ENCODE data around the gene CD164L2.
A peak's percentile ranks its signal among the peaks of the same experiment; 100 is the strongest.

CD164L2 gene

GRCh38 chr1:27394282-27394658 is 11.1 kb upstream of the CD164L2 start:
- H3K36me3 ChIP-seq = no peaks in the 10 kb centered on the region
- no peaks in the 10 kb centered on the region for H3K9me3 ChIP-seq (ENCODE audit: severe bottlenecking)
- no peak for TF ChIP-seq CTCF (IDR thresholded peaks at IDR 0.05; ENCODE audit: low read depth, low read length)
- H3K27ac ChIP-seq = no peak overlapping the region
- no peak overlapping the region for H3K4me3 ChIP-seq (ENCODE audit: low read depth, low read length)
- no peaks in the 10 kb centered on the region for H3K27me3 ChIP-seq (ENCODE audit: insufficient read depth, low read depth, severe bottlenecking)
- DNase-seq = no peak

- DNase-seq = no peak
- no peaks in the 10 kb centered on the region for H3K9me3 ChIP-seq (ENCODE audit: severe bottlenecking)
- TF ChIP-seq CTCF (IDR thresholded peaks at IDR 0.05; ENCODE audit: low read depth, low read length) = no peak
- no peaks in the 10 kb centered on the region for H3K36me3 ChIP-seq
- H3K27me3 ChIP-seq (ENCODE audit: insufficient read depth, low read depth, severe bottlenecking) = no peaks in the 10 kb centered on the region
- no peak overlapping the region for H3K27ac ChIP-seq
- no peak overlapping the region for H3K4me3 ChIP-seq (ENCODE audit: low read depth, low read length)
Observed at GRCh38 chr1:27393641-27394281, 10.6 kb upstream of the CD164L2 start.

- TF ChIP-seq CTCF (IDR thresholded peaks at IDR 0.05; ENCODE audit: low read depth, low read length) = peak; percentile 40; the same call in 1 of the 2 replicates
- no peaks in the 10 kb centered on the region for H3K9me3 ChIP-seq (ENCODE audit: severe bottlenecking)
- peak; percentile 36 for DNase-seq
- H3K4me3 ChIP-seq (ENCODE audit: low read depth, low read length) = peak overlapping the region; percentile 67
- no peaks in the 10 kb centered on the region for H3K27me3 ChIP-seq (ENCODE audit: insufficient read depth, low read depth, severe bottlenecking)
- no peaks in the 10 kb centered on the region for H3K36me3 ChIP-seq
- H3K27ac ChIP-seq = peak overlapping the region; percentile 56
Observed at GRCh38 chr1:27392778-27393635, 9.9 kb upstream of the CD164L2 start.

- peak; percentile 63 for TF ChIP-seq CTCF (IDR thresholded peaks at IDR 0.05; ENCODE audit: low read depth, low read length)
- H3K4me3 ChIP-seq (ENCODE audit: low read depth, low read length) = peak within 1 kb of the TSS; percentile 67
Observed at GRCh38 chr1:27392096-27392777, 9.1 kb upstream of the CD164L2 start, which contains the start of gene GPR3. Gene GPR3 (plus strand): TSS chr1:27392622. CDS start chr1:27393799, 1,177 bp downstream.

GRCh38 chr1:27391511-27392095 is 8.5 kb upstream of the CD164L2 start:
- Histone ChIP-seq H3K4me3 (ENCODE audit: low read depth, low read length) (no peak overlapping the region), H3K36me3 (no peaks in the 10 kb centered on the region), H3K27ac (no peak overlapping the region), H3K9me3 (ENCODE audit: severe bottlenecking) (no peaks in the 10 kb centered on the region), H3K27me3 (ENCODE audit: insufficient read depth, low read depth, severe bottlenecking) (no peaks in the 10 kb centered on the region)
- TF ChIP-seq CTCF (IDR thresholded peaks at IDR 0.05; ENCODE audit: low read depth, low read length) = no peak
- peak; percentile 39 for DNase-seq

More at GRCh38 chr1:27392096-27392777, 9.1 kb upstream of the CD164L2 start, which contains the start of gene GPR3:
- DNase-seq = peak; percentile 94
- H3K36me3 ChIP-seq = no peaks in the 10 kb centered on the region
- H3K27ac ChIP-seq = peak within 1 kb of the TSS; percentile 56
- H3K9me3 ChIP-seq (ENCODE audit: severe bottlenecking) = no peaks in the 10 kb centered on the region
- H3K27me3 ChIP-seq (ENCODE audit: insufficient read depth, low read depth, severe bottlenecking) = no peaks in the 10 kb centered on the region

Measured in WERI-Rb-1 (cell line).